AG09309 (cell line): Measurements from ENCODE around the gene ZMIZ1.

Source experiments
- DNase-seq: peaks from one replicate; pipeline ENCODE4 v3.0.0-alpha.2; 2010; ENCODE audit warnings: low read depth
- H3K4me3 ChIP-seq: 2 replicates; pipeline ENCODE4 v1.5.1; 2011; ENCODE audit warnings: mild to moderate bottlenecking, low read depth, low read length, moderate library complexity; ENCODE audit not compliant: control insufficient read depth
- TF ChIP-seq, protein P1 (sequence below): IDR thresholded peaks from 2 replicates; pipeline ENCODE4 v1.5.1; 2011; ENCODE audit warnings: mild to moderate bottlenecking, low read depth, low read length, inconsistent platforms; ENCODE audit not compliant: insufficient read depth, control insufficient read depth; ENCODE audit errors: missing control alignments

Gene ZMIZ1

DNA sequence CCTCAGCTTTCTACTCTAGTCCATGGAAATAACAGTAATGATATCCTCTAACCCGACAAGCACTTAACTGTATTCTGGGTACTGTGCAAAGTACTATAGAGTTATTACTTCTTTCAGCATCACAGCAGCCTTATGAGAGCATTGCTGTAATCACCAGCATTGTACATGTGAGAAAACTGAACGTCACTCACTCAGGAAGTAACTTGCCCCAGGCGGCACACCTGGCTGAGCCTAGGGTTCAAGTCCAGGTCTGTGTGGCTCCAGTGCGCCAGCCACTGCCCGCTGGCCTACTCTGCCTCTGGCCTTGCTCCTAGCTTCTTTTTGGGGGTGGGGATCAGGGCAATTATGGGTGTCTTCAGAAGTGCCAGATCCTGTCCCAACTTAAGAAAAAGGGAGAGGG lies 50.5 kb downstream of the ZMIZ1 start:
- no peak overlapping the region for H3K4me3 ChIP-seq
- no peak for DNase-seq
- TF ChIP-seq, protein P1, sequence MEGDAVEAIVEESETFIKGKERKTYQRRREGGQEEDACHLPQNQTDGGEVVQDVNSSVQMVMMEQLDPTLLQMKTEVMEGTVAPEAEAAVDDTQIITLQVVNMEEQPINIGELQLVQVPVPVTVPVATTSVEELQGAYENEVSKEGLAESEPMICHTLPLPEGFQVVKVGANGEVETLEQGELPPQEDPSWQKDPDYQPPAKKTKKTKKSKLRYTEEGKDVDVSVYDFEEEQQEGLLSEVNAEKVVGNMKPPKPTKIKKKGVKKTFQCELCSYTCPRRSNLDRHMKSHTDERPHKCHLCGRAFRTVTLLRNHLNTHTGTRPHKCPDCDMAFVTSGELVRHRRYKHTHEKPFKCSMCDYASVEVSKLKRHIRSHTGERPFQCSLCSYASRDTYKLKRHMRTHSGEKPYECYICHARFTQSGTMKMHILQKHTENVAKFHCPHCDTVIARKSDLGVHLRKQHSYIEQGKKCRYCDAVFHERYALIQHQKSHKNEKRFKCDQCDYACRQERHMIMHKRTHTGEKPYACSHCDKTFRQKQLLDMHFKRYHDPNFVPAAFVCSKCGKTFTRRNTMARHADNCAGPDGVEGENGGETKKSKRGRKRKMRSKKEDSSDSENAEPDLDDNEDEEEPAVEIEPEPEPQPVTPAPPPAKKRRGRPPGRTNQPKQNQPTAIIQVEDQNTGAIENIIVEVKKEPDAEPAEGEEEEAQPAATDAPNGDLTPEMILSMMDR: no peak

DNA sequence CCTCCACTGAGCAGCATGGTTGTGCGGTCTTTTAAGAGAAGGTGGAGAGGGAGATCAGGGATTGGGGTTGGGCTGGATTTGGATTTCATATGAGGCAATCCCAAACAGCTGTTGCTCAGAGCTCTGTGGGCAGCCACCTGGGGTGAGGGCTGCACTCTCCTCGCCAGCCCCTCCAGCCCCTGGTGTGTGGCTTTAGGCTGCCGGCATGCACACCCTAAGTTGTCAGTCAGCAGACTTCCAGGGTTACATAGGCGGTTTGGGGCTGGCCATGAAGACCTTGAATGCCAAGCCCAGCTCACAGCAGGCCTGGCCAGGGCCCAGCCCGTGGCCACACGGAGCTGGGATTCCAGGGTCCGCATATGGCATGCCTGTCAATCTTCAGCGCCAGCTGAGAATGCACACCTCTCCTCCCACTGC lies 54.8 kb downstream of the ZMIZ1 start:
- H3K4me3 ChIP-seq: no peak overlapping the region
- TF ChIP-seq, protein P1: no peak
- no peak for DNase-seq

DNA sequence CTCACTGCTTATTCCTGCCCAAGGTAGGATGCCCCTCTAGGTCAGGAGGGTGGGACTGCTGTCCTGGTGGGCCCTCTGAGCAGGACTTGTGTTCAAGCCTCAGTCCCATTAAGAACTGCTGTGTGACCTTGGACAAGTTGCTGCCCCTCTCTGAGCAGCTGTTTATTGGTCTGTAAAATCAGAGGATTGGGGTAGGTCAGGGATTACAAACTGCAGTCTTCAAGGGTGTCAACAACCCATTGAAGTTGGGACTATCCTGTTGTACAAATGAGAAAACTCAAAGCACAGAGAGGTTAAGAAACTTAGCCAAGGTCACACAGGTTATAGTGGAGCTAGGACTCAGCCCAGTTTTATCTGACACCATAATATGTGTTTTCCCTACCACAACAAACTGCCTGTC lies 55.3 kb downstream of the ZMIZ1 start:
- TF ChIP-seq, protein P1: no peak
- DNase-seq: no peak
- no peak overlapping the region for H3K4me3 ChIP-seq

DNA sequence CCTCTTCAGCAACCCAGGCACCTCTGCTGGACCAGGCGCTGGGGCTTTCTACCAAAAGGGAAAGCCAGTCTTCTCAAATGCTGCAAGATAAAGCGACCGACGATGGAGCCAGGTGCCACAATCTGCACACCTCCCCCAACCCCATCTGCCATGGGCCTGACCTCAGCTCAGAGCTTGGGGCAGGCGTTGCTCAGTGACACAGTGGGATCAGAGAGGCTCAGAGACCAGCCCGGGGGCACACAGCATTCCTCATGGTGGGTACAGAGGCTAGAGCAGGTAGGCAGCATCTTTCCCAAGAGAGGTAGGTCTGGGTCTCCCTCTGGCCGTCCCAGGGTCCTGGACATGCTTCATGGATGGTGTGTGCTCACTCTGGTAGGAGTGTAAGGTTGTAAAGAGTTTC lies 56.3 kb downstream of the ZMIZ1 start:
- H3K4me3 ChIP-seq: no peak overlapping the region
- TF ChIP-seq, protein P1: no peak
- DNase-seq: no peak

DNA sequence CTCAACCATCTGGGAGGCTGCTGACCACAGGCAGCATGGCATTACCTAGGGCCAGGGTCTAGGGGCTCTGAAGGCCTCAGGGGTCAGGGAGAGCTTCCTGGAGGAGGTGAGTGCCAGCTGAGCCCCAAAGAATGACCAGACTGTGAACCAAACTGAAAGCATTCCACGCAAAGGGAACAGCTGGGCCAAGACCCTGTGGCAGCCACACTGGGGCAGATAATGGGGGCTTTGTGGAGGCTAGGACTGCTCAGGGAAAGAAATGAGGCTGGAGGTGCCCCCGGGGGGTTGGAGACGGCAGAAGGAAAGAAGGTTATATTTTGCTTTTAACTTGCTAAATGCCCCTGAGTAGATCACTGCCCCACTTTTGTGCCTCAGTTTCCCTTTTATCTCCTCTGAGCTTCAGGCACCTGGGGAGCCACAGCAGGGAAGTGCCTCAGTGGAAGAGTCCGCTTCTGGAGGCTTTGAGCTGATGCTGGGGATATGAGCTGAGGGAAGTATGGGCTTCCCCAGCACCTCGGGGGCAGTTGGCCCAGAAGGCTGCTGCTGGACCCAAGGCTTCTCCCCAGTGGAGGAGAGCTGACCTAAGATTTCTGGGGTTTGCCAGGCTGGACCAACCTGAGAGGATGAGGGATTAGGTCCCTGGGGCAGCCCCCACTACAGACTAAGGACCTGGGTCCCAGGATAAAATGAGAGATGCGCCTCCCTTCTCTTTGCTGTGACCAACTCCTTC lies 57.8 kb downstream of the ZMIZ1 start:
- DNase-seq: no peak
- H3K4me3 ChIP-seq: no peak overlapping the region
- TF ChIP-seq, protein P1: no peak

DNA sequence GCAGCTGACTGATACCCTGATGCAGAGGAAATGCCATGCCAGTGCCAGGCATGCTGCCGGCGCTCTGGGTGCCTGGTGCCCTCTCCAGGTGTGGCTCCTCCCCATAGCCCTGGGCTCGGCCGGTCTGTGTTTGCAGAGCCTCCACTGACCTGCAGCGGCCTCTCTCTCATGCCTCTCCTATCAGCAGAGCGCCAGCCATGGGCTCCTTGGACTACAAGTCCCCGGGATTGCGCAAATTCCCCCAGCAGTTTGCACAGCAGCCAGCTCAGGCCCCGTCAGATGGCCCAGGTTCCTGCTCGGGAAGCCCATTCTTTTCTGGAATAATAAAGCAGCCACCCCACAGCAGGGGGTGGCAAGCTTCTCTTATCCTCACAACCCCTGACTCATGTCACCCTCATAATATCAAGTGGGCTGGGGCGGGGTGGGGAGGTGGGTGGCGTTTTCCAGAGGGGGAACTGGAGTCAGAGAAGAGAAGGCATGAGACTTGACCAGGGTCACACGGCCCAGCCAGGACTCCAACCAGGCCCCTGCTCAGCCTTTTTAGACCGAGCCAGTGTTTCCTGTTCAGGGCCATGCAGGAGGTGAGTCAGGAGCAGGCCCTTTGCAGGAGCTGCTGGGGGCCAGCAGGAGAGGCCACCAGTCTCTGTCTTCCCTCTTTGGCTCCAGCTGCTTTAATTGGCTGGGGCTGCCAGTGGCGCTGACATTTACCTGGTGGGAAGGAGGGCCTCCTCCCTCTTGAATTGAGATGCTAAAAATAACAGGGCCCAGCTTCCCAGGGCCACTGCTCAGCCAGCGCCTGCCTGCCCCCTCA lies 58.6 kb downstream of the ZMIZ1 start:
- H3K4me3 ChIP-seq: no peak overlapping the region
- peak; percentile 54 for DNase-seq
- TF ChIP-seq, protein P1: no peak
